Prostate gland (tissue), 2 donors: ENCODE results near the gene FAM241B. TPM values are rescaled to one million over a fixed set of nuclear protein-coding genes. Genes with fewer than 3 reads are reported as not detected.

ENCODE experiments used
- DNase-seq: peaks from one replicate; pipeline ENCODE4 v3.0.0-alpha.2; 2019; ENCODE audit warnings: low spot score
- H3K27ac ChIP-seq, 2 donors: fragments of 200-600 bp; sonication (generic); 2 replicates each; pipeline ENCODE4 v1.5.1; 2017 to 2019
- H3K27me3 ChIP-seq: fragments of 200-600 bp; sonication (generic); replicated peaks from 2 replicates; pipeline ENCODE4 v1.5.1; 2019; ENCODE audit not compliant: insufficient read depth
- H3K36me3 ChIP-seq, 2 donors: fragments of 200-600 bp; sonication (generic); 1 replicate in 1 of 2; 2 replicates in 1 of 2; pipeline versions ENCODE4 v1.5.1 to v1.8.1; 2017 to 2019
- H3K4me1 ChIP-seq: fragments of 200-600 bp; sonication (generic); replicated peaks from 2 replicates; pipeline ENCODE4 v1.5.1; 2019
- H3K4me3 ChIP-seq, 2 donors: fragments of 200-600 bp; sonication (generic); 2 replicates each; pipeline ENCODE4 v1.5.1; 2017 to 2019
- H3K9me3 ChIP-seq: fragments of 200-600 bp; sonication (generic); 2 replicates; pipeline ENCODE4 v1.5.1; 2017
- CTCF ChIP-seq, 4 experiments: fragments of 200-600 bp in 2 of 4; fragments of 450-650 bp in 2 of 4; sonication (generic) in 2 of 4; IDR thresholded peaks; 1 replicate in 3 of 4; 2 replicates in 1 of 4; pipeline ENCODE4 v1.5.1; 2016 to 2019; ENCODE audit warnings: antibody characterized with exemption in 4 of 4, mild to moderate bottlenecking in 2 of 4, moderate library complexity in 2 of 4
- POLR2A ChIP-seq: fragments of 450-650 bp; IDR thresholded peaks from one replicate; pipeline ENCODE4 v1.6.1; 2016; ENCODE audit warnings: antibody characterized with exemption, mild to moderate bottlenecking
- POLR2AphosphoS5 ChIP-seq: sonication (generic); formaldehyde crosslinking; IDR thresholded peaks from one replicate; pipeline ENCODE4 v1.6.1; 2017; ENCODE audit warnings: antibody characterized with exemption
- WGBS: methylation state at CpG from one replicate; pipeline ENCODE4 v1.1.5; 2018; 5-methylcytosine and 5-hydroxymethylcytosine counted together
- intact Hi-C: fragments of 100-400 bp; cut with DNase I; formaldehyde crosslinking; loops from one replicate; pipeline ENCODE4 v1.14.2; 2022
- total RNA-seq, 2 donors: library from RNA; depleted of rRNA; stranded (reverse); fragments of >200 nt; gene quantifications; one replicate each; pipeline ENCODE4 v1.1.0, GENCODE V29; 2016

FAM241B gene
- total RNA-seq, 2 donors from 2014 or later = 6.8 to 13.4 TPM

- Histone ChIP-seq H3K4me1 (no peaks in the 10 kb centered on the region), H3K27ac (no peak overlapping the region), H3K4me3 (no peak overlapping the region), H3K9me3 (no peaks in the 10 kb centered on the region), H3K27me3 (no peaks in the 10 kb centered on the region), H3K36me3 (no peaks in the 10 kb centered on the region)
- TF ChIP-seq POLR2A (no peak), CTCF (IDR thresholded peaks at IDR 0.05) (no peak), POLR2AphosphoS5 (no peak)
- no peak for DNase-seq
- intact Hi-C loops = no loop called here
- 71% methylated on average over 1 of the region's 2 CpGs for WGBS
Observed at GRCh38 chr10:69618746-69619145, 11.3 kb upstream of the FAM241B start.

- WGBS = 86% methylated on average over 7 of the region's 7 CpGs
- H3K4me3 ChIP-seq = no peak overlapping the region
- H3K9me3 ChIP-seq = no peaks in the 10 kb centered on the region
- no peaks in the 10 kb centered on the region for H3K27me3 ChIP-seq
- H3K36me3 ChIP-seq = no peaks in the 10 kb centered on the region
- H3K4me1 ChIP-seq = no peaks in the 10 kb centered on the region
- TF ChIP-seq POLR2A (no peak), CTCF (IDR thresholded peaks at IDR 0.05) (no peak), POLR2AphosphoS5 (no peak)
- H3K27ac ChIP-seq = no peak overlapping the region
- no peak for DNase-seq
- intact Hi-C loops = no loop called here
Observed at GRCh38 chr10:69619626-69620025, 10.4 kb upstream of the FAM241B start.

- DNase-seq = no peak
- Histone ChIP-seq H3K27ac (no peak overlapping the region), H3K4me3 (no peak overlapping the region), H3K9me3 (no peaks in the 10 kb centered on the region), H3K4me1 (no peaks in the 10 kb centered on the region), H3K27me3 (no peaks in the 10 kb centered on the region), H3K36me3 (no peaks in the 10 kb centered on the region)
- 63% methylated on average over 5 of the region's 5 CpGs for WGBS
- TF ChIP-seq CTCF (IDR thresholded peaks at IDR 0.05) (no peak), POLR2A (no peak), POLR2AphosphoS5 (no peak)
- intact Hi-C loops = no loop called here
Observed at GRCh38 chr10:69620625-69621024, 9.4 kb upstream of the FAM241B start.

DNA sequence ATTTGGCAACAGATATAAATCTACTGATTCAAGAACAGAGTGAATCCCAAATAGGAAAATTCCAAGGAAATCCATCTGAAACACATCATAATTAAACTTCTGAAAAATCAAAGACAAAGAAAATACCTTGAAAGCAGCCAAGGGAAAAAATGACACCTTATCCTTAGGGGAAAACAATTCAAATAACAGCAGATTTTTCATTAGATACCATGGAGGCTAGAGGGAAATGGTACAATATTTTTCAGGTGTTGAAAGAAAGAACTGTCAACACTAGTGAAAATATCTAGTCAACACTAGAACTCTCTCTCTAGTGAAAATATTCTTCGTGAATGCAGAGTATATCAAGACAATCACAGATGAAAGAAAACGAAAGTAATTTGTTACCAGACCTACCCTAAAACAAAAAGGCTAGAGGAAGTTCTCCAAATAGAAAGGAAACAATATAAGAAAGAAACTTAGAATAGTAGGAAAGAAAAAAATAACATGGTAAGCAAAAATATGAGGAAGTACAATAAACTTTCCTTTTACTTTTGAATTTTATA, 5.7 kb upstream of the FAM241B start:
- H3K9me3 ChIP-seq = no peaks in the 10 kb centered on the region
- H3K4me1 ChIP-seq = no peaks in the 10 kb centered on the region
- no peak overlapping the region for H3K27ac ChIP-seq
- intact Hi-C loops = no loop called here
- TF ChIP-seq CTCF (IDR thresholded peaks at IDR 0.05) (no peak), POLR2AphosphoS5 (no peak), POLR2A (no peak)
- WGBS = 78% methylated on average over 2 of the region's 2 CpGs
- no peak overlapping the region for H3K4me3 ChIP-seq
- no peaks in the 10 kb centered on the region for H3K27me3 ChIP-seq
- no peak for DNase-seq
- no peaks in the 10 kb centered on the region for H3K36me3 ChIP-seq

DNA sequence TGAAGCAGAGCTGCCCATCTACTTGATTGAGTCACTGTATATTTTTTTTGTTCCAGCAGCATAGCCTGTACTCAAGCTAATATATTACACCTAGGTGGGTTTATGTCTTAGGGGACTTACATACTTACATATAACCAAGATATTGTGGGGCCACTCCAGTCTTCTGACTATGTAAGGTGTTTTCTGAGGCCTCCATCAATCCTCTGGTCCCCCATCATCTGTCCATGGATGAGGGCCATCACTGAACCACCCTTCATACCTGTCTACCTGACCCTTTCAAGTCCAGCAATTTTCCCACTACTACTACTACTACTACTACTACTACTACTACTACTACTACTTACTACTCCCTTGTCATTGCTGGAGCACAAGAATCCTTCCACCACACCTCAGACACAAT, 3.2 kb upstream of the FAM241B start:
- H3K27ac ChIP-seq = no peak overlapping the region
- TF ChIP-seq CTCF (IDR thresholded peaks at IDR 0.05) (no peak), POLR2AphosphoS5 (no peak), POLR2A (no peak)
- DNase-seq = no peak
- intact Hi-C loops = no loop called here
- no peaks in the 10 kb centered on the region for H3K27me3 ChIP-seq
- H3K4me3 ChIP-seq = no peak overlapping the region
- H3K9me3 ChIP-seq = no peaks in the 10 kb centered on the region
- H3K36me3 ChIP-seq = no peaks in the 10 kb centered on the region
- H3K4me1 ChIP-seq = peaks cover 7% of the 10 kb centered on the region
